Fibroblast of skin of right biceps (primary cell): ENCODE measurements around the gene HOOK1.
A peak's percentile ranks its signal among the peaks of the same experiment; 100 is the strongest.
"Not testable (repeated sequence)": the region's sequence is repeated elsewhere in the genome, so short reads cannot be mapped to it uniquely, and the experiment has no call there.

Experiments used
- DNase-seq: peaks from one replicate; pipeline ENCODE4 v3.0.0-alpha.2; 2013

HOOK1 gene

GRCh38 chr1:59892841-59893811, 78.4 kb downstream of the HOOK1 start:
- DNase-seq: no peak

- DNase-seq: no peak
Observed at GRCh38 chr1:59897165-59897564, 82.4 kb downstream of the HOOK1 start.

GRCh38 chr1:59898927-59899326, 84.2 kb downstream of the HOOK1 start:
- DNase-seq: peak; percentile 11

GRCh38 chr1:59900640-59901039, 85.9 kb downstream of the HOOK1 start:
- DNase-seq: no peak

- peak; percentile 19 for DNase-seq
Observed at GRCh38 chr1:59901770-59902388, 87.1 kb downstream of the HOOK1 start.

- DNase-seq: peak; percentile 7
Observed at GRCh38 chr1:59903141-59903754, 88.5 kb downstream of the HOOK1 start.

- DNase-seq: no peak
Observed at GRCh38 chr1:59906931-59907330, 92.2 kb downstream of the HOOK1 start.

- no peak for DNase-seq
Observed at GRCh38 chr1:59908084-59908483, 93.3 kb downstream of the HOOK1 start.

GRCh38 chr1:59908682-59909081, 93.9 kb downstream of the HOOK1 start:
- DNase-seq: no peak

- DNase-seq: not testable (repeated sequence)
Observed at GRCh38 chr1:59914791-59915286, 100.1 kb downstream of the HOOK1 start.

- DNase-seq: peak; percentile 6
Observed at GRCh38 chr1:59915516-59915915, 100.8 kb downstream of the HOOK1 start.

GRCh38 chr1:59917026-59917784, 102.5 kb downstream of the HOOK1 start:
- DNase-seq: no peak

GRCh38 chr1:59917785-59918180, 103.0 kb downstream of the HOOK1 start:
- no peak for DNase-seq

- no peak for DNase-seq
Observed at GRCh38 chr1:59919746-59920145, 105.0 kb downstream of the HOOK1 start.

- not testable (repeated sequence) for DNase-seq
Observed at GRCh38 chr1:59921258-59921899, 106.6 kb downstream of the HOOK1 start.

GRCh38 chr1:59924653-59925052, 109.9 kb downstream of the HOOK1 start:
- DNase-seq: no peak
